H1 (cell line): Measurements from ENCODE around the gene STX8. TPM values are rescaled to one million over a fixed set of nuclear protein-coding genes. Genes with fewer than 3 reads are reported as not detected.

Experiments used
- CTCF ChIA-PET: fragments of 300-600 bp; sonication (Branson Sonifier 250); formaldehyde crosslinking; loops from one replicate; lab custom pipeline; 2021; ENCODE audit not compliant: partially characterized antibody; lab: Charles Lee
- POLR2A ChIA-PET: fragments of 300-600 bp; sonication (Branson Sonifier 250); formaldehyde crosslinking; loops from one replicate; lab custom pipeline; 2021; ENCODE audit warnings: inconsistent platforms; ENCODE audit not compliant: partially characterized antibody; lab: Charles Lee
- DNase-seq, 2 experiments: peaks; one replicate each; pipeline versions ENCODE4 v3.0.0 to v3.0.0-alpha.2; 2010 to 2022; ENCODE audit warnings: low spot score in 2 of 2, low read depth in 1 of 2, mixed read lengths in 1 of 2
- FAIRE-seq: peaks from 2 replicates; lab custom pipeline; 2011; peaks lifted over from hg19 to GRCh38; lab: Jason Lieb, UNC
- H2AFZ ChIP-seq: 2 replicates; pipeline ENCODE4 v1.8.1; 2012; ENCODE audit warnings: low read length, inconsistent platforms
- H2AK5ac ChIP-seq: 2 replicates; pipeline ENCODE4 v1.6.1; 2013; ENCODE audit warnings: low read depth, low read length
- H2BK120ac ChIP-seq: replicated peaks from 2 replicates; pipeline ENCODE3; 2013; ENCODE audit warnings: low read depth, low read length, inconsistent platforms
- H2BK12ac ChIP-seq: 2 replicates; pipeline ENCODE4 v1.6.1; 2013; ENCODE audit warnings: low read depth, low read length
- H2BK15ac ChIP-seq: 2 replicates; pipeline ENCODE4 v1.6.1; 2013; ENCODE audit warnings: low read length
- H2BK20ac ChIP-seq: 2 replicates; pipeline ENCODE4 v1.6.1; 2013; ENCODE audit warnings: low read length
- H2BK5ac ChIP-seq: 2 replicates; pipeline ENCODE4 v1.6.1; 2013; ENCODE audit warnings: low read depth, low read length
- H3K14ac ChIP-seq: 2 replicates; pipeline ENCODE4 v1.6.1; 2013; ENCODE audit warnings: inconsistent platforms; ENCODE audit not compliant: insufficient read length
- H3K18ac ChIP-seq: 2 replicates; pipeline ENCODE4 v1.6.1; 2013; ENCODE audit warnings: low read length; ENCODE audit errors: extremely low read depth
- H3K23ac ChIP-seq: 2 replicates; pipeline ENCODE4 v1.6.1; 2013; ENCODE audit warnings: inconsistent platforms; ENCODE audit not compliant: insufficient read length
- H3K23me2 ChIP-seq: 2 replicates; pipeline ENCODE4 v1.6.1; 2013; ENCODE audit warnings: low read depth, low read length
- H3K27ac ChIP-seq: 2 replicates; pipeline ENCODE4 v1.6.1; 2011; ENCODE audit warnings: low read depth, low read length, inconsistent platforms
- H3K27me3 ChIP-seq, 4 experiments: replicated peaks in 1 of 4; 1 replicate in 1 of 4; 2 replicates in 3 of 4; pipeline versions ENCODE4 v1.6.1 to v1.8.1; 2011 to 2013; ENCODE audit warnings: low read length in 3 of 4, mild to moderate bottlenecking in 3 of 4, inconsistent platforms in 2 of 4, mixed read lengths in 2 of 4, moderate library complexity in 1 of 4; ENCODE audit not compliant: control insufficient read depth in 3 of 4, insufficient read depth in 3 of 4; ENCODE audit errors: extremely low read depth in 1 of 4
- H3K36me3 ChIP-seq, 4 experiments: 2 replicates each; pipeline versions ENCODE4 v1.6.1 to v1.8.1; 2011 to 2013; ENCODE audit warnings: mild to moderate bottlenecking in 4 of 4, low read length in 3 of 4, moderate library complexity in 2 of 4, control low read depth in 1 of 4, inconsistent platforms in 1 of 4; ENCODE audit not compliant: insufficient read depth in 4 of 4, control insufficient read depth in 2 of 4
- H3K4ac ChIP-seq: replicated peaks from 2 replicates; pipeline ENCODE3; 2013; ENCODE audit warnings: low read length, low read depth, mixed read lengths, inconsistent platforms; ENCODE audit not compliant: insufficient read length
- H3K4me1 ChIP-seq, 4 experiments: replicated peaks in 1 of 4; 1 replicate in 1 of 4; 2 replicates in 3 of 4; pipeline versions ENCODE4 v1.6.1 to v1.8.1; 2011 to 2013; ENCODE audit warnings: low read length in 3 of 4, inconsistent platforms in 2 of 4, mixed read lengths in 1 of 4; ENCODE audit not compliant: insufficient read depth in 4 of 4, control insufficient read depth in 3 of 4
- H3K4me2 ChIP-seq, 2 experiments: 2 replicates each; pipeline versions ENCODE4 v1.6.1 to v1.8.1; 2011 to 2013; ENCODE audit warnings: low read depth in 2 of 2, low read length in 2 of 2, control low read depth in 1 of 2, inconsistent platforms in 1 of 2, mild to moderate bottlenecking in 1 of 2; ENCODE audit not compliant: insufficient read depth in 1 of 2
- H3K4me3 ChIP-seq, 4 experiments: fragments of 200-600, 300-600 bp in 1 of 4; sonication (generic), shearing (Covaris generic), sonication (Bioruptor Twin) in 1 of 4; 2 replicates each; pipeline versions ENCODE4 v1.5.1 to v1.8.1; 2011 to 2016; ENCODE audit warnings: low read length in 4 of 4, low read depth in 3 of 4, control low read depth in 2 of 4, inconsistent platforms in 2 of 4, mild to moderate bottlenecking in 2 of 4, mixed read lengths in 1 of 4, moderate library complexity in 1 of 4; ENCODE audit not compliant: insufficient read depth in 2 of 4; ENCODE audit errors: extremely low read depth in 1 of 4
- H3K56ac ChIP-seq: replicated peaks from 2 replicates; pipeline ENCODE3; 2013; ENCODE audit warnings: low read depth, mild to moderate bottlenecking, mixed read lengths, low read length, inconsistent platforms; ENCODE audit not compliant: insufficient read length
- H3K79me1 ChIP-seq: 2 replicates; pipeline ENCODE4 v1.6.1; 2013; ENCODE audit warnings: low read depth, low read length, control low read depth
- H3K79me2 ChIP-seq, 2 experiments: 2 replicates each; pipeline versions ENCODE4 v1.6.1 to v1.8.1; 2012 to 2013; ENCODE audit warnings: low read length in 2 of 2, mild to moderate bottlenecking in 2 of 2, inconsistent platforms in 1 of 2; ENCODE audit not compliant: insufficient read depth in 2 of 2, control insufficient read depth in 1 of 2
- H3K9ac ChIP-seq, 4 experiments: replicated peaks in 1 of 4; 1 replicate in 1 of 4; 2 replicates in 3 of 4; pipeline versions ENCODE4 v1.6.1 to v1.8.1; 2011 to 2013; ENCODE audit warnings: low read depth in 3 of 4, low read length in 3 of 4, control low read depth in 2 of 4, mild to moderate bottlenecking in 2 of 4, moderate library complexity in 2 of 4, inconsistent platforms in 1 of 4; ENCODE audit errors: extremely low read depth in 1 of 4
- H3K9me3 ChIP-seq, 2 experiments: 2 replicates each; pipeline versions ENCODE4 v1.6.1 to v1.8.1; 2012 to 2013; ENCODE audit warnings: mild to moderate bottlenecking in 2 of 2, moderate library complexity in 2 of 2, control low read depth in 1 of 2, inconsistent platforms in 1 of 2, low read depth in 1 of 2, low read length in 1 of 2, mixed read lengths in 1 of 2; ENCODE audit not compliant: insufficient read depth in 2 of 2
- H4K20me1 ChIP-seq, 2 experiments: replicated peaks in 1 of 2; 2 replicates each; pipeline versions ENCODE3 to v1.8.1; 2011 to 2013; ENCODE audit warnings: inconsistent platforms in 2 of 2, low read length in 2 of 2, mild to moderate bottlenecking in 1 of 2; ENCODE audit not compliant: insufficient read depth in 2 of 2, control insufficient read depth in 1 of 2
- H4K5ac ChIP-seq: 2 replicates; pipeline ENCODE4 v1.6.1; 2013; ENCODE audit warnings: low read length, low read depth, mixed read lengths, inconsistent platforms; ENCODE audit not compliant: insufficient read length
- H4K8ac ChIP-seq: 2 replicates; pipeline ENCODE4 v1.8.0; 2013; ENCODE audit warnings: mild to moderate bottlenecking, moderate library complexity, low read length, inconsistent platforms; ENCODE audit not compliant: insufficient read depth; ENCODE audit errors: extremely low read depth
- H4K91ac ChIP-seq: replicated peaks from 2 replicates; pipeline ENCODE3; 2013; ENCODE audit warnings: low read length, mixed read lengths, inconsistent platforms; ENCODE audit not compliant: insufficient read length
- BCL11A ChIP-seq, 2 experiments: IDR thresholded peaks; one replicate each; pipeline ENCODE4 v1.6.1; 2011; ENCODE audit warnings: low read depth in 2 of 2, low read length in 2 of 2, mild to moderate bottlenecking in 2 of 2
- CBX8 ChIP-seq: fragments of 300-800, 300-1000 bp; sonication (generic); IDR thresholded peaks from 2 replicates; pipeline ENCODE4 v1.7.1; 2016; ENCODE audit warnings: low read depth, low read length, borderline replicate concordance
- CTCF ChIP-seq, 3 experiments: IDR thresholded peaks; 1 replicate in 2 of 3; 2 replicates in 1 of 3; pipeline versions ENCODE4 v1.5.1 to v1.6.1; 2011; ENCODE audit warnings: low read length in 3 of 3, mild to moderate bottlenecking in 3 of 3, inconsistent platforms in 2 of 3, low read depth in 1 of 3, moderate library complexity in 1 of 3; ENCODE audit not compliant: insufficient read depth in 1 of 3; ENCODE audit errors: control extremely low read depth in 1 of 3
- EGR1 ChIP-seq: IDR thresholded peaks from 2 replicates; pipeline ENCODE4 v1.6.1; 2011; ENCODE audit warnings: low read depth, low read length, borderline replicate concordance
- EZH2 ChIP-seq: fragments of 200-600 bp; sonication (generic); IDR thresholded peaks from 2 replicates; pipeline ENCODE4 v1.7.1; 2012; ENCODE audit warnings: low read depth, mild to moderate bottlenecking, moderate library complexity, low read length, inconsistent platforms; ENCODE audit not compliant: severe bottlenecking
- GABPA ChIP-seq: IDR thresholded peaks from 2 replicates; pipeline ENCODE4 v1.6.1; 2011; ENCODE audit warnings: mild to moderate bottlenecking, low read length, moderate library complexity, borderline replicate concordance; ENCODE audit not compliant: insufficient read depth
- POLR2AphosphoS5 ChIP-seq: IDR thresholded peaks from 2 replicates; pipeline ENCODE4 v1.6.1; 2011; ENCODE audit warnings: low read depth, low read length
- RFX5 ChIP-seq: IDR thresholded peaks from 2 replicates; pipeline ENCODE4 v1.6.1; 2011; ENCODE audit warnings: low read depth, low read length, improper control_type of control experiment, borderline replicate concordance
- SIX5 ChIP-seq: IDR thresholded peaks from 2 replicates; pipeline ENCODE4 v1.6.1; 2011; ENCODE audit warnings: mild to moderate bottlenecking, low read depth, low read length
- YY1 ChIP-seq: IDR thresholded peaks from 2 replicates; pipeline ENCODE4 v1.6.1; 2011; ENCODE audit warnings: low read depth, mild to moderate bottlenecking, low read length
- ZNF274 ChIP-seq: IDR thresholded peaks from 2 replicates; pipeline ENCODE4 v1.7.0; 2012; ENCODE audit warnings: low read length, borderline replicate concordance; ENCODE audit errors: extremely low read depth
- WGBS, 2 experiments: shearing (Covaris generic) in 1 of 2; methylation state at CpG; one replicate each; pipeline versions ENCODE4 v1.1.6 to v1.1.7; 2013 to 2015; ENCODE audit warnings: low lambda C conversion rate in 2 of 2, mixed read lengths in 2 of 2, inconsistent platforms in 1 of 2, low coverage in 1 of 2, missing lambda C conversion rate in 1 of 2; ENCODE audit not compliant: insufficient replicate concordance in 2 of 2, insufficient coverage in 1 of 2, insufficient read length in 1 of 2; ENCODE audit errors: extremely low coverage in 1 of 2, missing lambda C conversion rate in 1 of 2; 5-methylcytosine and 5-hydroxymethylcytosine counted together
- polyA plus RNA-seq, 7 experiments: library from polyadenylated mRNA; depleted of rRNA in 3 of 7; stranded (reverse) in 5 of 7; unstranded in 2 of 7; fragments of >200 nt in 5 of 7; fragments of 200-250 nt in 2 of 7; gene quantifications; 1 replicate in 5 of 7; 2 replicates in 1 of 7; 4 replicates in 1 of 7; pipeline versions ENCODE4 v1.2.1 to v1.2.3, GENCODE V29; 2011 to 2013; ENCODE audit warnings: missing spikeins in 2 of 7, mixed read lengths in 2 of 7
- total RNA-seq: library from RNA; stranded (reverse); fragmentation: NEBNext Ultra II Directional; extraction: Animal tissue kit (Norgen Biotek cat#: 25700); gene quantifications from 2 replicates; pipeline ENCODE4 v1.2.1, GENCODE V29; 2021

Gene STX8
- total and polyA plus RNA-seq, 2 of the 8 experiments (the other 6 are each of a cell fraction or from before 2014, with no cell fraction given) = 22.8 to 42.5 TPM

GRCh38 chr17:9206410-9206703, 369.3 kb downstream of the STX8 start:
- TF ChIP-seq RFX5 (no peak), ZNF274 (no peak), BCL11A (IDR thresholded peaks at IDR 0.05; ENCODE audit: low read depth in 2 of 2, low read length in 2 of 2) (no peak), CBX8 (no peak), EZH2 (no peak), YY1 (no peak), POLR2AphosphoS5 (no peak), SIX5 (no peak), GABPA (no peak), EGR1 (no peak), CTCF (IDR thresholded peaks at IDR 0.05; ENCODE audit: control extremely low read depth in 1 of 3, insufficient read depth in 1 of 3, low read depth in 1 of 3, low read length in 3 of 3) (no peak)
- H3K9me3 ChIP-seq = no peaks in the 10 kb centered on the region
- H3K4me1 ChIP-seq = peaks cover 0 to 2% (median 0%) of the 10 kb centered on the region in 4 experiments; a peak in 1 of 7 replicates
- no peak overlapping the region for H3K4ac ChIP-seq
- H3K27me3 ChIP-seq = no peaks in the 10 kb centered on the region; a peak in 1 of 7 replicates
- no peak overlapping the region for H2BK15ac ChIP-seq
- no peak overlapping the region for H4K5ac ChIP-seq
- no peak overlapping the region for H4K91ac ChIP-seq
- no peak for DNase-seq
- H3K79me2 ChIP-seq = no peaks in the 10 kb centered on the region
- H3K27ac ChIP-seq = no peak overlapping the region
- no peaks in the 10 kb centered on the region for H3K36me3 ChIP-seq
- H4K20me1 ChIP-seq = peaks cover 0 to 3% of the 10 kb centered on the region in 2 experiments
- no peak overlapping the region for H3K14ac ChIP-seq
- no peak overlapping the region for H3K56ac ChIP-seq
- H2BK12ac ChIP-seq = no peak overlapping the region
- no peaks in the 10 kb centered on the region for H3K79me1 ChIP-seq
- no peak overlapping the region for H2BK120ac ChIP-seq
- H3K23ac ChIP-seq = no peak overlapping the region
- no peak overlapping the region for H3K4me3 ChIP-seq
- ChIA-PET CTCF (interaction anchor here (1.1 to 2.1 kb wide), 7 partner anchors 14 to 315 kb away, joined by 3 to 8 read pairs (median 4); no protein-coding TSS in a partner anchor), POLR2A (interaction anchor here (0.7 kb wide), 1 partner anchor 11 kb away, joined by 3 read pairs; no protein-coding TSS in a partner anchor)
- no peak overlapping the region for H2BK20ac ChIP-seq
- no peak for FAIRE-seq
- H3K4me2 ChIP-seq = no peak overlapping the region
- WGBS, 2 experiments = 82% methylated on average over 7 of the region's 8 CpGs; no CpG with 5 or more reads in 1 of the 2 experiments
- no peak overlapping the region; the same call in 1 of the 2 replicates for H4K8ac ChIP-seq
- no peak overlapping the region for H2AFZ ChIP-seq
- H3K23me2 ChIP-seq = peaks cover 3% of the 10 kb centered on the region; the same call in 1 of the 2 replicates
- no peak overlapping the region for H3K9ac ChIP-seq
- H3K18ac ChIP-seq = no peak overlapping the region
- H2BK5ac ChIP-seq = no peak overlapping the region
- no peak overlapping the region for H2AK5ac ChIP-seq
